ENCODE results near the gene ADAM12. TPM values are rescaled to one million over a fixed set of nuclear protein-coding genes. Genes with fewer than 3 reads are reported as not detected.

ADAM12 gene
- total RNA-seq, 2 experiments from 2014 or later, result 1.2 to 1.5 TPM

DNA sequence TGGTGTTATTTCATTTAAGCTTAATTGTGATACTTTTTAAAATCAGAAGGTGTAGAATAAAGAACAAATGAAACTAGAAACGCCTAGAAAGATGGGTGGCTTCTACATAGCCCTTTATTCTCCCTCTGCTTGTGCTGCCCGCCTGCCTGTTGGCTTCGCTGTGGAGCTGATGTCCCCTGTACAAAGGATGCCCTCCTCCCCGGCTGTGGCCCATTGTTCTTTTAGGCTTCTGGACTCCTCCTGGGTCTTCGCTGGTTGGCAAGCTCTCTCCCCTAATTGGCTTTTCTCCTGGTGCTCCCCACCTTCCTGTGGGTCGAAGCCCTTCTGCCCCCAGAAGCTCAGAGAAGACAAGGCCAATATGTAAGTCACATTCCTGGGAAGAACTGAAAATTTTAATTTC lies 393.7 kb downstream of the ADAM12 start:
- Histone ChIP-seq H3K4me1 (ENCODE audit: insufficient read depth, low read length) (no peaks in the 10 kb centered on the region), H3K36me3 (ENCODE audit: insufficient read depth, low read length) (no peaks in the 10 kb centered on the region), H3K27ac (ENCODE audit: low read depth in 1 of 2, low read length in 2 of 2) (no peak overlapping the region), H3K9me3 (ENCODE audit: control insufficient read depth in 1 of 2, insufficient read depth in 1 of 2, low read length in 2 of 2) (peaks cover 0 to 8% of the 10 kb centered on the region in 2 experiments), H3K27me3 (ENCODE audit: control insufficient read depth in 1 of 2, insufficient read depth in 2 of 2, low read length in 2 of 2) (no peaks in the 10 kb centered on the region), H3K4me3 (ENCODE audit: low read length) (no peak overlapping the region)
- intact Hi-C loops (cut with DNase I, micrococcal nuclease), result no loop called here
- Mint-ChIP-seq H3K36me3 (ENCODE audit: low read depth) (no peaks in the 10 kb centered on the region), H3K9me3 (no peaks in the 10 kb centered on the region), H3K27ac (no peak overlapping the region), H3K27me3 (no peaks in the 10 kb centered on the region), H3K4me3 (no peak overlapping the region), H3K4me1 (ENCODE audit: low read depth) (no peaks in the 10 kb centered on the region)
- DNase-seq, result no peak
- TF ChIP-seq, protein P1, sequence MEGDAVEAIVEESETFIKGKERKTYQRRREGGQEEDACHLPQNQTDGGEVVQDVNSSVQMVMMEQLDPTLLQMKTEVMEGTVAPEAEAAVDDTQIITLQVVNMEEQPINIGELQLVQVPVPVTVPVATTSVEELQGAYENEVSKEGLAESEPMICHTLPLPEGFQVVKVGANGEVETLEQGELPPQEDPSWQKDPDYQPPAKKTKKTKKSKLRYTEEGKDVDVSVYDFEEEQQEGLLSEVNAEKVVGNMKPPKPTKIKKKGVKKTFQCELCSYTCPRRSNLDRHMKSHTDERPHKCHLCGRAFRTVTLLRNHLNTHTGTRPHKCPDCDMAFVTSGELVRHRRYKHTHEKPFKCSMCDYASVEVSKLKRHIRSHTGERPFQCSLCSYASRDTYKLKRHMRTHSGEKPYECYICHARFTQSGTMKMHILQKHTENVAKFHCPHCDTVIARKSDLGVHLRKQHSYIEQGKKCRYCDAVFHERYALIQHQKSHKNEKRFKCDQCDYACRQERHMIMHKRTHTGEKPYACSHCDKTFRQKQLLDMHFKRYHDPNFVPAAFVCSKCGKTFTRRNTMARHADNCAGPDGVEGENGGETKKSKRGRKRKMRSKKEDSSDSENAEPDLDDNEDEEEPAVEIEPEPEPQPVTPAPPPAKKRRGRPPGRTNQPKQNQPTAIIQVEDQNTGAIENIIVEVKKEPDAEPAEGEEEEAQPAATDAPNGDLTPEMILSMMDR (IDR thresholded peaks at IDR 0.05), result no peak
- ChIA-PET CTCF (interaction anchor here (0.9 kb wide), 1 partner anchor 19 kb away, joined by 3 read pairs; no protein-coding TSS in a partner anchor), POLR2A (no interaction called here)
- ATAC-seq (ENCODE audit: poor library complexity), result no peak

DNA sequence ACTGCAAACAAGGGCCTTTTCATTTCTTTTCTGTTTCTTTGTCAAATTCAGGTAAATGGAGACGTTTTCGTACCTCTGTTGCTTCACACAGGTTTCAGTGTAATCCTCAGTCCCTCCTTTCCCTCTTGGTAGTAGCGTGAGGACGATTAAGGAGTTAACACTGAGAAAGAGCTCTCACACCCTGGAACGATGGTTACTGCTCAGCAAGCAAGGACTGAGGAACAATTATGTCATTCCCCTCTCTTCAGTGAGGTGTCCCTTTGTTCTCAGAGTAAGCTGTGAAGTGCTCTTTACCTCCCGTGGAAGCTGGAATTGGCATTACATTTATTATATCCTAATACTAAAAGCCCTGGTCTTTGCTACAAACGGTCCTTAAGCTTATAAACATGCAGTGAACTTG lies 396.0 kb downstream of the ADAM12 start:
- Mint-ChIP-seq H3K27ac (no peak overlapping the region), H3K9me3 (no peaks in the 10 kb centered on the region), H3K4me3 (no peak overlapping the region), H3K36me3 (ENCODE audit: low read depth) (no peaks in the 10 kb centered on the region), H3K27me3 (no peaks in the 10 kb centered on the region), H3K4me1 (ENCODE audit: low read depth) (no peaks in the 10 kb centered on the region)
- H3K4me1 ChIP-seq (ENCODE audit: insufficient read depth, low read length), result no peaks in the 10 kb centered on the region
- no peaks in the 10 kb centered on the region for H3K27me3 ChIP-seq (ENCODE audit: control insufficient read depth in 1 of 2, insufficient read depth in 2 of 2, low read length in 2 of 2)
- intact Hi-C loops (cut with DNase I, micrococcal nuclease), result no loop called here
- ChIA-PET POLR2A (no interaction called here), CTCF (no interaction called here)
- H3K4me3 ChIP-seq (ENCODE audit: low read length), result no peak overlapping the region
- H3K9me3 ChIP-seq (ENCODE audit: control insufficient read depth in 1 of 2, insufficient read depth in 1 of 2, low read length in 2 of 2), result peaks cover 0 to 8% of the 10 kb centered on the region in 2 experiments
- no peak overlapping the region for H3K27ac ChIP-seq (ENCODE audit: low read depth in 1 of 2, low read length in 2 of 2)
- TF ChIP-seq, protein P1 (IDR thresholded peaks at IDR 0.05), result no peak
- ATAC-seq (ENCODE audit: poor library complexity) (no peak), DNase-seq (no peak)
- H3K36me3 ChIP-seq (ENCODE audit: insufficient read depth, low read length), result no peaks in the 10 kb centered on the region

DNA sequence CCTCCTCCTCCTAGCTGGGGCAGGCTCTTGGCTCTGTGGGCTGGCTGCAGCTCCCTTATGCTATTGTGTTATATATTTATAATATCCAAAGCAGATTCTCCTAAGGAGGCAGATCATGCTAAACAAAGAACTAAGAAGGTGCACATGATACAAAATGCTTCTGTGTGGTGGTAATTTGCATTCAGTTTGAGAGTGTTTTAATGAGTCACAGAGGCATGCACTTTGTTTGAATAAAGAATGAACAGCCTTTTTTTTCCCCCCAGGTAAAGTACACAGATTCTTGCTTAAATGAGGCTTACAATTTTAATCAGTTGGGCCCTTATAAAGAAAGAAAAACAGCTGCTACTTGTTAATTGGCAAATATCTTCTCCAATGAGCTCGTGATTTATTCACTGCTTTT lies 396.9 kb downstream of the ADAM12 start:
- intact Hi-C loops (cut with DNase I, micrococcal nuclease), result no loop called here
- no peak for DNase-seq
- CTCF ChIA-PET, result no interaction called here
- Mint-ChIP-seq H3K4me3 (no peak overlapping the region), H3K27me3 (no peaks in the 10 kb centered on the region), H3K27ac (no peak overlapping the region), H3K36me3 (ENCODE audit: low read depth) (no peaks in the 10 kb centered on the region), H3K9me3 (no peaks in the 10 kb centered on the region), H3K4me1 (ENCODE audit: low read depth) (no peaks in the 10 kb centered on the region)
- no peak overlapping the region for H3K4me3 ChIP-seq (ENCODE audit: low read length)
- no peaks in the 10 kb centered on the region for H3K4me1 ChIP-seq (ENCODE audit: insufficient read depth, low read length)
- POLR2A ChIA-PET, result no interaction called here
- H3K27ac ChIP-seq (ENCODE audit: low read depth in 1 of 2, low read length in 2 of 2), result no peak overlapping the region
- H3K27me3 ChIP-seq (ENCODE audit: control insufficient read depth in 1 of 2, insufficient read depth in 2 of 2, low read length in 2 of 2), result no peaks in the 10 kb centered on the region
- no peaks in the 10 kb centered on the region for H3K36me3 ChIP-seq (ENCODE audit: insufficient read depth, low read length)
- ATAC-seq (ENCODE audit: poor library complexity), result no peak
- peaks cover 0 to 8% of the 10 kb centered on the region in 2 experiments for H3K9me3 ChIP-seq (ENCODE audit: control insufficient read depth in 1 of 2, insufficient read depth in 1 of 2, low read length in 2 of 2)
- TF ChIP-seq, protein P1 (IDR thresholded peaks at IDR 0.05), result no peak

All from CD4-positive, alpha-beta T cell (primary cell).